Sigmoid colon (tissue), 7 donors: Measurements from ENCODE around the gene EWSR1. TPM values are rescaled to one million over a fixed set of nuclear protein-coding genes. Genes with fewer than 3 reads are reported as not detected.

Experiments
- DNase-seq: peaks from one replicate; pipeline ENCODE4 v3.0.0-alpha.2; 2019
- H3K27ac ChIP-seq, 4 donors: fragments of 200-600 bp; sonication (generic); one replicate each; pipeline ENCODE4 v1.5.1; 2016 to 2019; ENCODE audit warnings: mild to moderate bottlenecking in 1 of 4
- H3K27me3 ChIP-seq, 3 donors: fragments of 200-600 bp; sonication (generic); one replicate each; pipeline ENCODE4 v1.5.1; 2019; ENCODE audit warnings: mild to moderate bottlenecking in 1 of 3
- H3K36me3 ChIP-seq, 4 donors: fragments of 200-600 bp; sonication (generic); one replicate each; pipeline ENCODE4 v1.5.1; 2016 to 2019
- H3K4me1 ChIP-seq, 4 donors: fragments of 200-600 bp; sonication (generic); one replicate each; pipeline ENCODE4 v1.5.1; 2017 to 2019
- H3K4me3 ChIP-seq, 4 donors: fragments of 200-600 bp; sonication (generic); one replicate each; pipeline ENCODE4 v1.5.1; 2017 to 2019; ENCODE audit warnings: mild to moderate bottlenecking in 2 of 4, moderate library complexity in 1 of 4
- H3K9me3 ChIP-seq, 4 donors: fragments of 200-600 bp in 3 of 4; sonication (generic) in 3 of 4; one replicate each; pipeline versions ENCODE4 v1.5.1 to v1.6.1; 2013 to 2019
- CTCF ChIP-seq, 4 experiments: fragments of 450-650 bp in 3 of 4; fragments of 200-600 bp in 1 of 4; IDR thresholded peaks; one replicate each; pipeline ENCODE4 v1.5.1; 2016 to 2019; ENCODE audit warnings: antibody characterized with exemption in 4 of 4, mild to moderate bottlenecking in 3 of 4, moderate library complexity in 2 of 4
- EP300 ChIP-seq, 4 donors: sonication (generic); formaldehyde crosslinking; IDR thresholded peaks; one replicate each; pipeline ENCODE4 v1.6.1; 2017; ENCODE audit warnings: antibody characterized with exemption in 4 of 4
- POLR2A ChIP-seq, 2 donors: fragments of 450-650 bp; IDR thresholded peaks; one replicate each; pipeline ENCODE4 v1.6.1; 2016; ENCODE audit warnings: antibody characterized with exemption in 2 of 2, mild to moderate bottlenecking in 2 of 2, moderate library complexity in 2 of 2
- POLR2AphosphoS5 ChIP-seq, 4 donors: sonication (generic); formaldehyde crosslinking; IDR thresholded peaks; one replicate each; pipeline ENCODE4 v1.6.1; 2017; ENCODE audit warnings: antibody characterized with exemption in 4 of 4
- WGBS, 2 donors: extraction: QIAGEN DNeasy Blood & Tissue Kit; methylation state at CpG; one replicate each; pipeline ENCODE4 v1.1.7; 2013; 5-methylcytosine and 5-hydroxymethylcytosine counted together
- intact Hi-C: fragments of 100-400 bp; cut with DNase I; formaldehyde crosslinking; loops from one replicate; pipeline ENCODE4 v1.15.1; 2023
- polyA plus RNA-seq, 3 donors: library from polyadenylated mRNA; stranded (reverse); fragments of 200-250 nt; gene quantifications; one replicate each; pipeline ENCODE4 v1.2.3, GENCODE V29; 2013
- total RNA-seq, 4 donors: library from RNA; depleted of rRNA; stranded (reverse); fragments of >200 nt; gene quantifications; one replicate each; pipeline ENCODE4 v1.1.0, GENCODE V29; 2016
- donor health status: healthy with polysubstance abuse.
- donor health status: Bipolar disorder and iron deficiency.
- donor health status: healthy.

Gene EWSR1
- total and polyA plus RNA-seq, 7 donors: 81.4 to 233 (median 174) TPM

DNA sequence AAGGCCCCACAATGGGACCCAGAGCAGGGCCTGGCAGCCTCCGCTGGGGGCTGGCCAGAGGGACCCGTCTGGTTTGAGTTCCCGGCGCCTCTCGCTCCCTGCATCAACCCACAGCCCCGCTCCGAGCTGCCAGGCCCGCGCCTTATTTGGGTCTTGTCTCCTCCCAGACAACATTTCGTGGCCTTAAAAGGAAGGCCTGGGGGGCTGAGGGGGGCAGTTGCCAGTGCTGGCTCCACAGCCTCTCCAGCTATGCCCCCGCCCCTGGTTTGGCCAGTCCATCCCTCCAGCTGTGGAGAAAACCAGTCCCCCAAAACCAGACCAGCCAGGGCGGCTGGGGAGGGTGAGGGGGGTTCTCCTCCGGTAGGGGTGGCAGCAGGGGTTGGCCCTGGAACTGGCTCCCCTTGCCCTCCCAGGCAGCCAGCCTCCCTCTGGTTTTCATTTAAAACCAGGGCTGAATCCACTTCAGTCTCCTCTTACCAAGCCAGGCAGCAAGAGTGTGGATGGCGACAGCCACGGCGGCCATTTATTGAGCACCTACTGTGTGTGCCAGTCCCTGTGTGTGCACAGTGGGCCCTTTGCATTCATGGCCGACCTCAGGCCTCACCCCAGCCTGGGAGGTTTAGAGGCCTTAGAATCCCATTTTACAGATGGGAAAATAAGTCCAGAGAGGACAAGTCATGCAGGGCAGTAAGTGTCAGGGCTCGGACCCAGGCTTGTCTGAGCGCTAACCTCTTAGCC lies 43.8 kb upstream of the EWSR1 start:
- H3K9me3 ChIP-seq: no peaks in the 10 kb centered on the region
- intact Hi-C loops: no loop called here
- H3K27ac ChIP-seq: peak overlapping the region in 3 of 4 donors; percentile 37 to 78 (median 68)
- no peaks in the 10 kb centered on the region for H3K27me3 ChIP-seq
- DNase-seq: peak; percentile 86
- no peaks in the 10 kb centered on the region for H3K36me3 ChIP-seq
- TF ChIP-seq POLR2AphosphoS5 (IDR thresholded peaks at IDR 0.05) (no peak), CTCF (IDR thresholded peaks at IDR 0.05) (no peak), EP300 (IDR thresholded peaks at IDR 0.05) (no peak), POLR2A (IDR thresholded peaks at IDR 0.05) (no peak)
- H3K4me3 ChIP-seq: peak overlapping the region in 1 of 4 donors; percentile 14
- peaks cover 0 to 29% (median 24%) of the 10 kb centered on the region in 4 donors for H3K4me1 ChIP-seq
- WGBS, 2 donors: 76 to 80% methylated on average over 19 of the region's 19 CpGs

GRCh38 chr22:29224859-29225410 lies 43.1 kb upstream of the EWSR1 start:
- Histone ChIP-seq H3K4me1 (peaks cover 0 to 29% (median 24%) of the 10 kb centered on the region in 4 donors), H3K4me3 (no peak overlapping the region), H3K27ac (peak overlapping the region in 3 of 4 donors; percentile 37 to 78 (median 68)), H3K36me3 (no peaks in the 10 kb centered on the region), H3K9me3 (no peaks in the 10 kb centered on the region), H3K27me3 (no peaks in the 10 kb centered on the region)
- intact Hi-C loops: no loop called here
- peak; percentile 60 for DNase-seq
- 92% methylated on average over 7 of the region's 7 CpGs for WGBS, 2 donors
- no peak for TF ChIP-seq POLR2A (IDR thresholded peaks at IDR 0.05)
- no peak for TF ChIP-seq EP300 (IDR thresholded peaks at IDR 0.05)
- no peak for TF ChIP-seq POLR2AphosphoS5 (IDR thresholded peaks at IDR 0.05)
- no peak for TF ChIP-seq CTCF (IDR thresholded peaks at IDR 0.05)

DNA sequence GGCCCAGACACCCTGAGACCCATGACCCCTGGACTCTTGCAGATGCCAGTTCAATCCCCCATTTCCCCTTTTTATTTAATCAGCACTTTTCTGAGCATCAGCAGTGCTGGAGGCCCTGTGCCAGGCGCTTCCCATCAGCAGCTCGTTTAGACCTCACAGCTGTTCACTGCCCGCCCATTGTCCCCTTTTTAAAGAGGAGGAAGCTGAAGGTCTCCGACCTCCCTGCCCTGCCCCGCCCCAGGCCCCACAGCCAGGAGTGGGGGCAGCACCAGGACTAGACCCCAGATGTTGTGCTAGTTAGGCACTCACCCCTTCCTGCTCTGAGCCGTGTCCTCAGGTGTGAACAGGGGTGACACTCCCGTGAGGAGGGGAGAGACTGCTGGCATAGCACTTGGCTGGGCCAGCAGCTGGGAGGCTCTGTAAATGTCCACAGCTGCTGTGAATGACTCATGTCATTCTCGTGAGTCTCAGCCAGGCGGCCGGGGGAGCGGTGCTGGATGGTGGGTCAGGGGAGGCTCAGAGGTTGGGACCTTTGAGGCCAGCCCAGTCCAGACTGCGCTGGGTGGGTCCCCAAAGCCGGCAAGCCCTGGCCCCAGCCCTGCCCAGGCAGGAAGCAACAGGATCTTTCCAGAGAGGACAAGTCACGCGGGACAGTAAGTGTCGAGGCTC lies 42.5 kb upstream of the EWSR1 start:
- TF ChIP-seq POLR2A (IDR thresholded peaks at IDR 0.05): no peak
- TF ChIP-seq CTCF (IDR thresholded peaks at IDR 0.05): no peak
- peak in 1 of 4 donors; percentile 42 for TF ChIP-seq POLR2AphosphoS5 (IDR thresholded peaks at IDR 0.05)
- DNase-seq: peak; percentile 76
- peak overlapping the region; percentile 37 to 78 (median 53) for H3K27ac ChIP-seq
- no peaks in the 10 kb centered on the region for H3K36me3 ChIP-seq
- WGBS, 2 donors: 21 to 47% methylated on average over 16 of the region's 16 CpGs
- H3K9me3 ChIP-seq: no peaks in the 10 kb centered on the region
- H3K27me3 ChIP-seq: no peaks in the 10 kb centered on the region
- intact Hi-C loops: no loop called here
- H3K4me1 ChIP-seq: peaks cover 0 to 29% (median 24%) of the 10 kb centered on the region in 4 donors
- H3K4me3 ChIP-seq: no peak overlapping the region

GRCh38 chr22:29226351-29226981 lies 41.6 kb upstream of the EWSR1 start:
- 91 to 92% methylated on average over 11 of the region's 11 CpGs for WGBS, 2 donors
- intact Hi-C loops: no loop called here
- no peak overlapping the region for H3K4me3 ChIP-seq
- H3K4me1 ChIP-seq: peaks cover 0 to 29% (median 24%) of the 10 kb centered on the region in 4 donors
- H3K36me3 ChIP-seq: no peaks in the 10 kb centered on the region
- H3K27me3 ChIP-seq: no peaks in the 10 kb centered on the region
- no peaks in the 10 kb centered on the region for H3K9me3 ChIP-seq
- TF ChIP-seq POLR2AphosphoS5 (IDR thresholded peaks at IDR 0.05) (no peak), CTCF (IDR thresholded peaks at IDR 0.05) (no peak), POLR2A (IDR thresholded peaks at IDR 0.05) (no peak), EP300 (IDR thresholded peaks at IDR 0.05) (no peak)
- DNase-seq: peak; percentile 50
- peak overlapping the region; percentile 37 to 78 (median 53) for H3K27ac ChIP-seq
